Breast epithelium (tissue), 4 donors: Measurements from ENCODE around the gene CLEC1A. TPM values are rescaled to one million over a fixed set of nuclear protein-coding genes. Genes with fewer than 3 reads are reported as not detected.

Experiments used
- DNase-seq, 2 donors: peaks; one replicate each; pipeline ENCODE4 v3.0.0-alpha.2; 2019; ENCODE audit warnings: low spot score in 2 of 2
- H3K27ac ChIP-seq, 2 donors: fragments of 200-600 bp; sonication (generic) in 1 of 2; one replicate each; pipeline ENCODE4 v1.5.1; 2016 to 2019; ENCODE audit warnings: mild to moderate bottlenecking in 1 of 2
- H3K27me3 ChIP-seq, 2 donors: fragments of 200-600 bp; sonication (generic) in 1 of 2; one replicate each; pipeline versions ENCODE4 v1.5.1 to v1.6.0; 2017 to 2019; ENCODE audit warnings: control low read depth in 1 of 2, mild to moderate bottlenecking in 1 of 2
- H3K36me3 ChIP-seq: fragments of 200-600 bp; one replicate; pipeline ENCODE4 v1.5.1; 2019
- H3K4me1 ChIP-seq, 2 donors: fragments of 200-600 bp; sonication (generic); one replicate each; pipeline ENCODE4 v1.5.1; 2016 to 2019; ENCODE audit warnings: control low read depth in 1 of 2
- H3K4me3 ChIP-seq, 3 donors: fragments of 200-600 bp; sonication (generic); 1 replicate in 2 of 3; 2 replicates in 1 of 3; pipeline ENCODE4 v1.5.1; 2016 to 2019; ENCODE audit warnings: mild to moderate bottlenecking in 3 of 3, moderate library complexity in 2 of 3
- H3K9me3 ChIP-seq, 2 donors: fragments of 200-600 bp; sonication (generic) in 1 of 2; one replicate each; pipeline ENCODE4 v1.5.1; 2016 to 2019; ENCODE audit warnings: control low read depth in 1 of 2
- POLR2A ChIP-seq: fragments of 450-650 bp; IDR thresholded peaks from one replicate; pipeline ENCODE4 v1.6.1; 2016; ENCODE audit warnings: antibody characterized with exemption, mild to moderate bottlenecking, moderate library complexity
- POLR2AphosphoS5 ChIP-seq, 3 donors: sonication (generic); formaldehyde crosslinking; IDR thresholded peaks; one replicate each; pipeline ENCODE4 v1.6.1; 2017; ENCODE audit warnings: antibody characterized with exemption in 3 of 3
- intact Hi-C: fragments of 100-400 bp; cut with DNase I; formaldehyde crosslinking; loops from one replicate; pipeline ENCODE4 v1.15.1; 2023; ENCODE audit warnings: low total_unique reads
- total RNA-seq, 3 donors: library from RNA; depleted of rRNA; stranded (reverse); fragments of >200 nt; gene quantifications; one replicate each; pipeline ENCODE4 v1.1.0, GENCODE V29; 2016
- TF ChIP-seq, protein P1 (sequence below), 3 donors: fragments of 450-650 bp; IDR thresholded peaks; one replicate each; pipeline ENCODE4 v1.5.1; 2016 to 2017; ENCODE audit warnings: antibody characterized with exemption in 3 of 3, mild to moderate bottlenecking in 3 of 3, moderate library complexity in 3 of 3

CLEC1A gene
- total RNA-seq, 3 donors from 2014 or later, result 1.9 to 6.9 (median 4.3) TPM

DNA sequence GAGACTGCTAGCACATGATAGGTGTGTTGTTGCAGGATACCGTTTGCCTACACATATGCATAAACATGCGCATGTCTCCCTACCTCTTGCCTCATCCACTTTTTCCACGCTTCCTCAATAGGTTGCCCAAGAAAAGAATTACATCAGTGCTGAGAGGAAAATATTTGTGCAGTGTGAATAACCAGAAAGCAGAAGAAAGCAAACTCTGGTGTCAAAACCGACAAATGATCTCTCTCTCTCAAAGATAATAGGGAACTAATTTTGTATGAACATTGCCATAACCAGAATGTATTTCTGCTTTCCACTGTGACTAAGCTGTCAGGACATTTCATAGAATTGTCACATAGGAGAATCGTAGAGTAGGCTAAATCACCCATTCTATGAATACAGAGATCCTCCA is 29.9 kb upstream of the CLEC1A start:
- Histone ChIP-seq H3K27ac (no peak overlapping the region), H3K9me3 (no peaks in the 10 kb centered on the region), H3K4me3 (peak overlapping the region in 1 of 3 donors; percentile 10), H3K36me3 (no peaks in the 10 kb centered on the region), H3K4me1 (no peaks in the 10 kb centered on the region), H3K27me3 (no peaks in the 10 kb centered on the region)
- no peak for TF ChIP-seq POLR2A
- no peak for DNase-seq
- intact Hi-C loops, result no loop called here

DNA sequence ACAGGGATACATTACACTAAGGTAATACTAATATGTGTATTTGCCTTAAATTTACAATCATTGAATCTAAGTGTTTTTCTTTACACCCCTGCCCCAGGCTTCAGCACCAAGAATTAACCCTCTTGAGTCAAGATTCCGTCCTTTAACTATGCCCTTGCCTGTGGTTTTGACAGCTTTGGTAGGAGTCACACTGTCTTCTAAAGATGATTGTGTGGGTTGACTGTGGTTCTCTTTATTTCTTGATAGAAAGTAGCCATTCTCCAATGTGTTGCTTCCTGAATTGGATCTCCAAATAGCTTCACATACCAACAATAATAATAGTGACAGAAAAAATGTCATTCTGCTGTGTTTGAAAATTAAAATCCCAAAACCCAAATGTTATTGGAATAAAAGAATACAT is 27.6 kb upstream of the CLEC1A start:
- Histone ChIP-seq H3K36me3 (no peaks in the 10 kb centered on the region), H3K4me1 (no peaks in the 10 kb centered on the region), H3K4me3 (no peak overlapping the region), H3K27ac (no peak overlapping the region), H3K27me3 (no peaks in the 10 kb centered on the region), H3K9me3 (no peaks in the 10 kb centered on the region)
- no peak for TF ChIP-seq POLR2AphosphoS5 (IDR thresholded peaks at IDR 0.05)
- TF ChIP-seq, protein P1, sequence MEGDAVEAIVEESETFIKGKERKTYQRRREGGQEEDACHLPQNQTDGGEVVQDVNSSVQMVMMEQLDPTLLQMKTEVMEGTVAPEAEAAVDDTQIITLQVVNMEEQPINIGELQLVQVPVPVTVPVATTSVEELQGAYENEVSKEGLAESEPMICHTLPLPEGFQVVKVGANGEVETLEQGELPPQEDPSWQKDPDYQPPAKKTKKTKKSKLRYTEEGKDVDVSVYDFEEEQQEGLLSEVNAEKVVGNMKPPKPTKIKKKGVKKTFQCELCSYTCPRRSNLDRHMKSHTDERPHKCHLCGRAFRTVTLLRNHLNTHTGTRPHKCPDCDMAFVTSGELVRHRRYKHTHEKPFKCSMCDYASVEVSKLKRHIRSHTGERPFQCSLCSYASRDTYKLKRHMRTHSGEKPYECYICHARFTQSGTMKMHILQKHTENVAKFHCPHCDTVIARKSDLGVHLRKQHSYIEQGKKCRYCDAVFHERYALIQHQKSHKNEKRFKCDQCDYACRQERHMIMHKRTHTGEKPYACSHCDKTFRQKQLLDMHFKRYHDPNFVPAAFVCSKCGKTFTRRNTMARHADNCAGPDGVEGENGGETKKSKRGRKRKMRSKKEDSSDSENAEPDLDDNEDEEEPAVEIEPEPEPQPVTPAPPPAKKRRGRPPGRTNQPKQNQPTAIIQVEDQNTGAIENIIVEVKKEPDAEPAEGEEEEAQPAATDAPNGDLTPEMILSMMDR (IDR thresholded peaks at IDR 0.05), result no peak
- no peak for TF ChIP-seq POLR2A
- no peak for DNase-seq
- intact Hi-C loops, result no loop called here

DNA sequence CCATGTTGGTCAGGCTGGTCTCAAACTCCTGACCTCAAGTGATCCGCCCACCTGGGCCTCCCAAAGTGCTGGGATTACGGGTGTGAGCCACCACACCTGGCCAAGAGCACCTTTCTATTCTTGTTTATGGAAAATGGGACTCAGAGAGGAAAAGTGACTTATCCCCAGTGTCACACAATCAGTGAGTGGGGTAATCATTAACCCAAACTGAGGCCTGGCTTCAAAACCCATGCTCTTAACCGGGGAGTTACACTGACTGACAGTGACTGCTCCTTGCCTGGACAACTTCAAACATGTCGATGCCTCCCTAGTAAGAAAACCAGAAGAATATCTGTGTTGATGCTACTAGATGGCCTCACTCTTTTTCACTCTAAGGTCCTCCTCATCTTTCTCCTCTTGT is 23.9 kb upstream of the CLEC1A start:
- Histone ChIP-seq H3K36me3 (no peaks in the 10 kb centered on the region), H3K27me3 (no peaks in the 10 kb centered on the region), H3K9me3 (no peaks in the 10 kb centered on the region), H3K4me3 (no peak overlapping the region), H3K27ac (no peak overlapping the region), H3K4me1 (no peaks in the 10 kb centered on the region)
- intact Hi-C loops, result no loop called here
- no peak for DNase-seq
- TF ChIP-seq POLR2A, result no peak
- TF ChIP-seq POLR2AphosphoS5 (IDR thresholded peaks at IDR 0.05), result no peak
- TF ChIP-seq, protein P1 (IDR thresholded peaks at IDR 0.05), result no peak

DNA sequence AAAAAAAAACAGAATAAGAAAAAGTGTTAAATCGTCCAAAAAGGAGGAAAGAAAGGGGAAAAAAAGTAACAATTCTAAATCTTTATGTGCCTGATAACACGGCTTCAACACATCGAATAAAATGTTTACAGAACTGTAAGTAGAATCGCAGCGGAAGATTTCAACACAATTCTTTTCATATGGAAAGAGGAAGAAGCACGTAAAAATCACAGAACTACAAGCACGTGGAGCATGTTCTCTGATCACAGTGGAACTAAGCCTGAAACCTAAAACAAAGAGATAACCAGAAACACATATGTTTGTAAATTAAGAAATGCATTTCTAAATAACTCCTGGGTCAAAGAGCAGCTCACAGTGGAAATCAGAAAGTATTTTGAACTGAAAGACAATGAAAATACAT is 22.5 kb upstream of the CLEC1A start:
- DNase-seq, result no peak
- no peaks in the 10 kb centered on the region for H3K9me3 ChIP-seq
- H3K4me1 ChIP-seq, result no peaks in the 10 kb centered on the region
- H3K4me3 ChIP-seq, result no peak overlapping the region
- TF ChIP-seq, protein P1 (IDR thresholded peaks at IDR 0.05), result no peak
- TF ChIP-seq POLR2A (no peak), POLR2AphosphoS5 (IDR thresholded peaks at IDR 0.05) (no peak)
- no peaks in the 10 kb centered on the region for H3K36me3 ChIP-seq
- intact Hi-C loops, result no loop called here
- no peak overlapping the region for H3K27ac ChIP-seq
- no peaks in the 10 kb centered on the region for H3K27me3 ChIP-seq

GRCh38 chr12:10119066-10119465 is 20.3 kb upstream of the CLEC1A start:
- Histone ChIP-seq H3K27me3 (no peaks in the 10 kb centered on the region), H3K36me3 (no peaks in the 10 kb centered on the region), H3K9me3 (no peaks in the 10 kb centered on the region), H3K4me1 (no peaks in the 10 kb centered on the region), H3K4me3 (no peak overlapping the region), H3K27ac (no peak overlapping the region)
- TF ChIP-seq POLR2A, result no peak
- TF ChIP-seq, protein P1 (IDR thresholded peaks at IDR 0.05), result no peak
- TF ChIP-seq POLR2AphosphoS5 (IDR thresholded peaks at IDR 0.05), result no peak
- DNase-seq, result no peak
- intact Hi-C loops, result no loop called here

GRCh38 chr12:10115890-10116289 is 17.1 kb upstream of the CLEC1A start:
- Histone ChIP-seq H3K9me3 (peaks cover 0 to 5% of the 10 kb centered on the region in 2 donors), H3K36me3 (no peaks in the 10 kb centered on the region), H3K27me3 (no peaks in the 10 kb centered on the region), H3K27ac (no peak overlapping the region), H3K4me1 (no peaks in the 10 kb centered on the region), H3K4me3 (no peak overlapping the region)
- intact Hi-C loops, result no loop called here
- TF ChIP-seq POLR2AphosphoS5 (IDR thresholded peaks at IDR 0.05) (no peak), POLR2A (no peak)
- TF ChIP-seq, protein P1 (IDR thresholded peaks at IDR 0.05), result no peak
- no peak for DNase-seq
